Esophagus muscularis mucosa (tissue), 4 donors: ENCODE results near the gene COL6A6. TPM values are rescaled to one million over a fixed set of nuclear protein-coding genes. Genes with fewer than 3 reads are reported as not detected.
A peak's percentile ranks its signal among the peaks of the same experiment; 100 is the strongest.

Experiments
- DNase-seq: peaks from one replicate; pipeline ENCODE4 v3.0.0-alpha.2; 2017; ENCODE audit errors: extremely low spot score
- H3K27ac ChIP-seq, 4 donors: fragments of 200-600 bp; sonication (generic); replicated peaks in 1 of 4; 1 replicate in 3 of 4; 2 replicates in 1 of 4; pipeline ENCODE4 v1.5.1; 2016 to 2019; ENCODE audit warnings: mild to moderate bottlenecking in 1 of 4
- H3K27me3 ChIP-seq, 4 donors: fragments of 200-600 bp; sonication (generic); one replicate each; pipeline versions ENCODE4 v1.5.1 to v1.6.0; 2016 to 2019
- H3K36me3 ChIP-seq, 4 donors: fragments of 200-600 bp; sonication (generic); one replicate each; pipeline ENCODE4 v1.5.1; 2016 to 2019
- H3K4me1 ChIP-seq, 4 donors: fragments of 200-600 bp; sonication (generic); one replicate each; pipeline ENCODE4 v1.5.1; 2016 to 2019
- H3K4me3 ChIP-seq, 4 donors: fragments of 200-600 bp; sonication (generic); 1 replicate in 2 of 4; 2 replicates in 2 of 4; pipeline ENCODE4 v1.5.1; 2016 to 2019; ENCODE audit warnings: mild to moderate bottlenecking in 4 of 4, moderate library complexity in 1 of 4
- H3K9me3 ChIP-seq, 4 donors: fragments of 200-600 bp; sonication (generic); 1 replicate in 3 of 4; 2 replicates in 1 of 4; pipeline ENCODE4 v1.5.1; 2016 to 2019
- EP300 ChIP-seq: sonication (generic); formaldehyde crosslinking; IDR thresholded peaks from one replicate; pipeline ENCODE4 v1.6.1; 2017; ENCODE audit warnings: antibody characterized with exemption
- POLR2A ChIP-seq: fragments of 450-650 bp; IDR thresholded peaks from one replicate; pipeline ENCODE4 v1.6.1; 2017; ENCODE audit warnings: antibody characterized with exemption, moderate library complexity, mild to moderate bottlenecking, low read depth
- POLR2AphosphoS5 ChIP-seq, 2 donors: sonication (generic); formaldehyde crosslinking; IDR thresholded peaks; one replicate each; pipeline ENCODE4 v1.6.1; 2017; ENCODE audit warnings: antibody characterized with exemption in 2 of 2
- WGBS: methylation state at CpG from one replicate; pipeline ENCODE4 v1.1.5; 2018; 5-methylcytosine and 5-hydroxymethylcytosine counted together
- intact Hi-C: fragments of 100-400 bp; cut with DNase I; formaldehyde crosslinking; loops from one replicate; pipeline ENCODE4 v1.15.1; 2023
- total RNA-seq, 4 donors: library from RNA; depleted of rRNA; stranded (reverse); fragments of >200 nt; gene quantifications; one replicate each; pipeline versions ENCODE4 v1.1.0 to v1.2.1, GENCODE V29; 2016
- TF ChIP-seq, protein P1 (sequence below), 3 experiments: fragments of 200-600 bp in 2 of 3; fragments of 450-650 bp in 1 of 3; sonication (generic) in 2 of 3; IDR thresholded peaks; one replicate each; pipeline ENCODE4 v1.5.1; 2017 to 2019; ENCODE audit warnings: antibody characterized with exemption in 3 of 3, mild to moderate bottlenecking in 2 of 3, moderate library complexity in 1 of 3

Gene COL6A6
- total RNA-seq, 4 donors from 2014 or later = under 0.01 to 0.17 (median 0.12) TPM

DNA sequence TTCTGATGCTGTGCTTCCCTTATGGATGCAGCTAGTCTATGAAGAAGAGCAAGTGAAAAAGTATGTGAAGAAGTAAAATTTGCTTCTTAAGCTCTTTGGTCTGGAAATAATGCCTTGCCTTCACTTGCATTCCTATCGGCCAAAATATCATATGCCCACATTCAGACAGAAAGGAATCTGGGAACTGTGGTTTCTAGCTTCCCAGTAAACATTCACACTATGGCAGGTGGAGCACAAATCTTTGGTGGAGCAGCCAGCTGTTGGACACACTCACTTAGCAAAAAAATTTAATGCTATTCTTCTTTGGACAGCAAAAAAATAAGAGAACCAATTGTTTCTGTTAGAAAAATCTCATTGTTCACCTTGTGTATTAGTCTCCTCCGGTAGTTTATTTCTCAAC, 12.3 kb upstream of the COL6A6 start:
- 86% methylated on average over 2 of the region's 2 CpGs for WGBS
- no peak for TF ChIP-seq POLR2A
- no peak for TF ChIP-seq EP300
- TF ChIP-seq, protein P1, sequence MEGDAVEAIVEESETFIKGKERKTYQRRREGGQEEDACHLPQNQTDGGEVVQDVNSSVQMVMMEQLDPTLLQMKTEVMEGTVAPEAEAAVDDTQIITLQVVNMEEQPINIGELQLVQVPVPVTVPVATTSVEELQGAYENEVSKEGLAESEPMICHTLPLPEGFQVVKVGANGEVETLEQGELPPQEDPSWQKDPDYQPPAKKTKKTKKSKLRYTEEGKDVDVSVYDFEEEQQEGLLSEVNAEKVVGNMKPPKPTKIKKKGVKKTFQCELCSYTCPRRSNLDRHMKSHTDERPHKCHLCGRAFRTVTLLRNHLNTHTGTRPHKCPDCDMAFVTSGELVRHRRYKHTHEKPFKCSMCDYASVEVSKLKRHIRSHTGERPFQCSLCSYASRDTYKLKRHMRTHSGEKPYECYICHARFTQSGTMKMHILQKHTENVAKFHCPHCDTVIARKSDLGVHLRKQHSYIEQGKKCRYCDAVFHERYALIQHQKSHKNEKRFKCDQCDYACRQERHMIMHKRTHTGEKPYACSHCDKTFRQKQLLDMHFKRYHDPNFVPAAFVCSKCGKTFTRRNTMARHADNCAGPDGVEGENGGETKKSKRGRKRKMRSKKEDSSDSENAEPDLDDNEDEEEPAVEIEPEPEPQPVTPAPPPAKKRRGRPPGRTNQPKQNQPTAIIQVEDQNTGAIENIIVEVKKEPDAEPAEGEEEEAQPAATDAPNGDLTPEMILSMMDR (IDR thresholded peaks at IDR 0.05) = no peak
- Histone ChIP-seq H3K36me3 (no peaks in the 10 kb centered on the region), H3K27me3 (peaks cover 0 to 11% (median 0%) of the 10 kb centered on the region in 4 donors), H3K27ac (no peak overlapping the region), H3K9me3 (no peaks in the 10 kb centered on the region), H3K4me3 (no peak overlapping the region), H3K4me1 (peaks cover 0 to 5% (median 0%) of the 10 kb centered on the region in 4 donors)
- DNase-seq = no peak
- intact Hi-C loops = no loop called here

DNA sequence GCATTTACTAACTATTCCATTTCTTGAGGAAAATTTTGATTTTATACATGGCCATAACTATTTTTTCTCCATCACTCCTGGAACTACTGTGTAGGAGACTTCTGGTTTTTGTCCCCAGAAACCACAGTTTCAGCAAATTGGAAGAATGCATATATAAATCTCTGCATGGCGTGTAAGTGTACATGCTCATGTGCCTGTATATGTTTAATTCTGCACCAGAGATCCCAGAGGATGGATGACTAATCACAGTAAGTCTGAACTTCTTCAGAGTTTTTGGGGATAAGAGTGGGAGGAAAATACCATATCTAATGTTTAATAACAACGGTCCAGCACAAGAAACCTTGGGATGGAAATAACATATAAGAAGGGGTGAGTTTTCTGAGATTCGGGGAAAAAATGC, 10.9 kb upstream of the COL6A6 start:
- H3K27ac ChIP-seq = no peak overlapping the region

DNA sequence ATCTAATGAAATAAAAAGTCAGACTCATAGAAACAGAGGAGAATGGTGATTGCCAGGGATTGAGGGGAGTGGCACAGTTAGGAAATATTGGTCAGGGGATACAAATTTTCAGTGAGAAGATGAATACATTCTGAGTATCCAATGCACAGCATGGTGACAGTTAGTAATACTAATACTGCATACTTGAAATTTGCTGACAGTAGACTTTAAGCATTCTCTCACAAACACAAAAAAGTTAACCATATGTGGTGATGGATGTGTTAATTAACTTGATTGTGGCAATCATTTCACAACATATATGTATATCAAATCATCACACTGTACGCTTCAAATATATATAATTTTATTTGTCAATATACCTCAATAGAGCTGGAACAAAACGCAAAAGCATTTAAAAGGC, 9.2 kb upstream of the COL6A6 start:
- DNase-seq = no peak
- Histone ChIP-seq H3K36me3 (no peaks in the 10 kb centered on the region), H3K4me3 (no peak overlapping the region), H3K4me1 (peaks cover 0 to 5% (median 0%) of the 10 kb centered on the region in 4 donors), H3K9me3 (no peaks in the 10 kb centered on the region), H3K27ac (no peak overlapping the region), H3K27me3 (peaks cover 0 to 11% (median 0%) of the 10 kb centered on the region in 4 donors)
- TF ChIP-seq, protein P1 (IDR thresholded peaks at IDR 0.05) = no peak
- TF ChIP-seq POLR2A = no peak
- TF ChIP-seq EP300 = no peak
- no peak for TF ChIP-seq POLR2AphosphoS5 (IDR thresholded peaks at IDR 0.05)
- 93% methylated on average over 2 of the region's 2 CpGs for WGBS
- intact Hi-C loops = no loop called here

More for the DNA sequence above, 10.9 kb upstream of the COL6A6 start:
- WGBS = 73% methylated on average over 3 of the region's 3 CpGs
- Histone ChIP-seq H3K4me3 (no peak overlapping the region), H3K9me3 (no peaks in the 10 kb centered on the region), H3K27me3 (peaks cover 0 to 11% (median 0%) of the 10 kb centered on the region in 4 donors), H3K4me1 (peaks cover 0 to 5% (median 0%) of the 10 kb centered on the region in 4 donors), H3K36me3 (no peaks in the 10 kb centered on the region)
- no peak for TF ChIP-seq EP300
- TF ChIP-seq, protein P1 (IDR thresholded peaks at IDR 0.05) = no peak
- no peak for TF ChIP-seq POLR2AphosphoS5 (IDR thresholded peaks at IDR 0.05)
- TF ChIP-seq POLR2A = no peak
- intact Hi-C loops = no loop called here
- DNase-seq = no peak

DNA sequence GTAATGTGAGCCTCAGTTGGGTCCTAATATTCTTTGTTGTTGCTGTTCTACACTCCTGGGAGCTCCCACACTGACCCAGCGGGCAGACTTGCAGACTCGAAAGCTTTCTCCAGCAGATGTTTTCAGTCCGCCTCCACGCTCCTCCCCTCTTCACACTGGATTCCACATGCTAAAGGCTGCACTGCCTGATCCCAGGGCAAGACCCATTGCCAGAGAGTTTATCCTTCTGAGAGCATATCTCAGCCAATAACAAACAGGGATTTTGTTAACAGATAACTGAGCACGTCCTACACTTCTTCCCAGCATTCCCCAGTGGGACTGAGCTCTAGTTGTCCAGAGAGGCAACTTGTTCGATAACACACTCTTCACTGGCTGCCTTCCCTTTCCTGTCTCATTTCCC, 8.0 kb upstream of the COL6A6 start:
- intact Hi-C loops = no loop called here
- TF ChIP-seq, protein P1 (IDR thresholded peaks at IDR 0.05) = no peak
- TF ChIP-seq POLR2A = no peak
- no peak for TF ChIP-seq EP300
- TF ChIP-seq POLR2AphosphoS5 (IDR thresholded peaks at IDR 0.05) = no peak
- Histone ChIP-seq H3K4me3 (peak overlapping the region in 1 of 4 donors; percentile 9), H3K27ac (no peak overlapping the region), H3K4me1 (peaks cover 0 to 5% (median 0%) of the 10 kb centered on the region in 4 donors), H3K27me3 (peaks cover 0 to 11% (median 0%) of the 10 kb centered on the region in 4 donors), H3K36me3 (no peaks in the 10 kb centered on the region), H3K9me3 (no peaks in the 10 kb centered on the region)
- WGBS = 36% methylated on average over 6 of the region's 6 CpGs
- no peak for DNase-seq

DNA sequence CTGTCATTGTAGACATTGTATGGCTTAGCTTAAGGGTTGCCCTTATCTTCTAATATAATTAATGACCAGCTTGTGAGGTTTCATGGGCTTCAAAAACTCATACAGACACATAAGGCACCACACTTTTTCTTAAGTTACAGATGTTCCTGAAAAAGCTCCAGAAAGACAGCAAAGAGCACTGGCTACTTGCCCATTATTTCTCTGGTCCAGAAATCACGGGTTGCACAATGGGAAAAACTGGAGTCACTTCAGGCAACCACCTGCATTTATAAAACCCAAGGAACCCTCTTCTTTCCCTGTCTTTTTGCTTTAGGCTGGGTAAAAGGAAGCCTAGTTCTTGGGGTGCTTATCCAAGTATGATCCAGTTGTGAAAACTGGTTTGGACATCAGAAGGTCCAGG, 2.3 kb upstream of the COL6A6 start:
- no peak overlapping the region for H3K27ac ChIP-seq
- no peaks in the 10 kb centered on the region for H3K36me3 ChIP-seq
- peaks cover 0 to 34% (median 11%) of the 10 kb centered on the region in 4 donors for H3K27me3 ChIP-seq
- WGBS = 28% methylated on average over 1 of the region's 1 CpG
- H3K9me3 ChIP-seq = no peaks in the 10 kb centered on the region
- TF ChIP-seq EP300 (no peak), POLR2A (no peak), POLR2AphosphoS5 (IDR thresholded peaks at IDR 0.05) (no peak)
- TF ChIP-seq, protein P1 (IDR thresholded peaks at IDR 0.05) = no peak
- no peak for DNase-seq
- no peak overlapping the region for H3K4me3 ChIP-seq
- H3K4me1 ChIP-seq = peaks cover 0 to 13% (median 11%) of the 10 kb centered on the region in 4 donors
- intact Hi-C loops = no loop called here
